HG03045 (cell line): ENCODE measurements around the gene ADARB2.

Experiments
- ATAC-seq: cut with Tn5 transposase; IDR thresholded peaks from one replicate; pipeline ENCODE4 v1.9.1; 2021; ENCODE audit warnings: mild to moderate bottlenecking, moderate library complexity; ENCODE audit not compliant: unreplicated experiment

The ADARB2 gene

GRCh38 chr10:1187151-1187854 is 550.0 kb downstream of the ADARB2 start:
- no peak for ATAC-seq

GRCh38 chr10:1186683-1186990 is 550.7 kb downstream of the ADARB2 start:
- ATAC-seq, result no peak

- no peak for ATAC-seq
Measured at GRCh38 chr10:1185911-1186682, 551.2 kb downstream of the ADARB2 start.

- ATAC-seq, result no peak
Measured at GRCh38 chr10:1184541-1185430, 552.5 kb downstream of the ADARB2 start.

- no peak for ATAC-seq
Measured at GRCh38 chr10:1183701-1184100, 553.6 kb downstream of the ADARB2 start.

GRCh38 chr10:1183033-1183396 is 554.3 kb downstream of the ADARB2 start:
- ATAC-seq, result no peak

- ATAC-seq, result no peak
Measured at GRCh38 chr10:1182280-1183032, 554.9 kb downstream of the ADARB2 start.

- no peak for ATAC-seq
Measured at GRCh38 chr10:1180836-1181235, 556.5 kb downstream of the ADARB2 start.

- no peak for ATAC-seq
Measured at GRCh38 chr10:1180071-1180730, 557.1 kb downstream of the ADARB2 start.

GRCh38 chr10:1179346-1180070 is 557.8 kb downstream of the ADARB2 start:
- ATAC-seq, result no peak

- no peak for ATAC-seq
Measured at GRCh38 chr10:1178506-1178905, 558.8 kb downstream of the ADARB2 start.

- ATAC-seq, result no peak
Measured at GRCh38 chr10:1177936-1178335, 559.4 kb downstream of the ADARB2 start.

GRCh38 chr10:1175956-1176565 is 561.3 kb downstream of the ADARB2 start:
- ATAC-seq, result no peak

- no peak for ATAC-seq
Measured at GRCh38 chr10:1174022-1174421, 563.3 kb downstream of the ADARB2 start.

- ATAC-seq, result no peak
Measured at GRCh38 chr10:1173091-1173490, 564.2 kb downstream of the ADARB2 start.

GRCh38 chr10:1172256-1172984 is 564.9 kb downstream of the ADARB2 start:
- ATAC-seq, result no peak

GRCh38 chr10:1171586-1171985 is 565.7 kb downstream of the ADARB2 start:
- no peak for ATAC-seq

GRCh38 chr10:1171182-1171581 is 566.1 kb downstream of the ADARB2 start:
- no peak for ATAC-seq

- no peak for ATAC-seq
Measured at GRCh38 chr10:1170867-1171180, 566.5 kb downstream of the ADARB2 start.
